LNCAP (cell line): ENCODE measurements around the gene PALM.

Experiments
- TF ChIP-seq, protein P1 (sequence below): fragments of 450-650 bp; IDR thresholded peaks from 2 replicates; pipeline ENCODE4 v1.5.1; 2017; ENCODE audit warnings: mild to moderate bottlenecking

Gene PALM

DNA sequence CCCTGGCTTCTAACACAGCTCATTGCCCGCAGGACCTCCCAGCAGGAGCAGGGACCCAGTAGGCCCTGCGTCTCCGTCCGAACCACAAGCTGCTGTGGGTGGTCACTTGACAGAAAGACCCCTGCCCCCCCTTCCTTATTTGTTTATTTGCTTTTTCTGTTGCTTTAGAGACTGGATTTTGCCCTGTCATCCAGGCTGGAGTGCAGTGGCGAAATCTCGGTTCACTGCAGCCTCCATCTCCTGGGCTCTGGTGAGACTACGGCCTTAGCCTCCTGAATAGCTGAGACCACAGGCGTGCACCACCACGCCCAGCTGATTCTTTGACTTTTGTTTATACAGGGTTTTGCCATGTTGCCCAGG is 80.9 kb downstream of the PALM start:
- TF ChIP-seq, protein P1, sequence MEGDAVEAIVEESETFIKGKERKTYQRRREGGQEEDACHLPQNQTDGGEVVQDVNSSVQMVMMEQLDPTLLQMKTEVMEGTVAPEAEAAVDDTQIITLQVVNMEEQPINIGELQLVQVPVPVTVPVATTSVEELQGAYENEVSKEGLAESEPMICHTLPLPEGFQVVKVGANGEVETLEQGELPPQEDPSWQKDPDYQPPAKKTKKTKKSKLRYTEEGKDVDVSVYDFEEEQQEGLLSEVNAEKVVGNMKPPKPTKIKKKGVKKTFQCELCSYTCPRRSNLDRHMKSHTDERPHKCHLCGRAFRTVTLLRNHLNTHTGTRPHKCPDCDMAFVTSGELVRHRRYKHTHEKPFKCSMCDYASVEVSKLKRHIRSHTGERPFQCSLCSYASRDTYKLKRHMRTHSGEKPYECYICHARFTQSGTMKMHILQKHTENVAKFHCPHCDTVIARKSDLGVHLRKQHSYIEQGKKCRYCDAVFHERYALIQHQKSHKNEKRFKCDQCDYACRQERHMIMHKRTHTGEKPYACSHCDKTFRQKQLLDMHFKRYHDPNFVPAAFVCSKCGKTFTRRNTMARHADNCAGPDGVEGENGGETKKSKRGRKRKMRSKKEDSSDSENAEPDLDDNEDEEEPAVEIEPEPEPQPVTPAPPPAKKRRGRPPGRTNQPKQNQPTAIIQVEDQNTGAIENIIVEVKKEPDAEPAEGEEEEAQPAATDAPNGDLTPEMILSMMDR: no peak

DNA sequence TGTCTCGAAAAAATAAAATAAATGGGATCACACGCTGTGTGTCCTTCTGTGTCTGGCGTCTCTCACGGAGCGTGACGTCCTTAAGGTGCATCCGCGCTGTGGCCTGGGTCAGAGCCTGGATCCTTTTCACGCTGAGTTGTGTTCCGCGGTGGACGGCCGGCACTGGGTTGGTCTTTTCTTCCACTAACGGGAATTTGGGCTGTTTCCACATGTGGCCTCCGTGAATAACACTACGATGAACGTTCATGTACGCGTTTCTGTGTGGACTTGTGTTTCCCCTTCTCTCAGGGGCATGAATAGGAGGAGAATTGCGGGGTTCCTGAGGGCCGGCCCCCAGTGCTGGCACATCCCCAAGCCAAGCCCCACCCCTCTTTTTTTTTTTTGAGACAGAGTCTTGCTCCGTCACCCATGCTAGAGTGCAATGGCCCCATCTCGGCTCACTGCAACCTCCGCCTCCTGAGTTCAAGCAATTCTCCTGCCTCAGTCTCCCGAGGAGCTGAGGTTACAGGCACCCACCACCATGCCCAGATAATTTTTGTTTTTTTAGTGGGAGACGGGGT is 82.4 kb downstream of the PALM start:
- TF ChIP-seq, protein P1: no peak

DNA sequence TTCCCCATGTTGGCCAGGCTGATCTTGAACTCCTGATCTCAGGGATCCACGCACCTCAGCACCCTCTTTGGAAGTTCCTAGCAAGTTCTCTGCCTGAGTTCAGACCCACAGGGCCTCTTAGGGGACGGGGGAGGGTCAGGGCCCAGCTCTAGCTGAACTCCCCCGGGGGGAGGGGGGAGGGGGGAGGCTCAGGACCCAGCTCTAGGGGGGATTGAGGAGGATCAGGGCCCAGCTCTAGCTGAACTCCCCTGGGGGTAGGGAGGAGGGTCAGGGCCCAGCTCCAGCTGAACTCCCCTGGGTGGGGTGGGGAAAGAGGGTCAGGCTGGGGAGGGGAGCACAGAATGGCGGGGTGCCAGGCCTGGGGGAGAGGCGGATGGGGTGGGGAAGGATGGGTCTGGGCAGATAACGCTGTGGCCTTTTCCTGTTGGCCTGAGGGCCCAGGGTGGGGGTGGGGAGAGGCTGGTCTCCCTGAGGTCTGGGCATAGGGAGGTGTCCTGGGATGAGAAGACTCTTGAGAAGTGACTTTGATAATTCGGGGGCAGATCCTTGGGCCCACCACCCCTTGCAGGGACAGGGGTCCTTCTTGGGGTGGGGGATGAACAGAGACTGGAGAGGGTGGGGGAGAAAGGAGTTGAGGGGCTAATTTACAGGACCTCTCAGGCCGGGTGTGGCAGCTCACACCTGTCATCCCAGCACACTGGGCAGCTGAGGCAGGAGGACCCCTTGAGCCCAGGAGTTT is 83.0 kb downstream of the PALM start:
- TF ChIP-seq, protein P1: no peak

DNA sequence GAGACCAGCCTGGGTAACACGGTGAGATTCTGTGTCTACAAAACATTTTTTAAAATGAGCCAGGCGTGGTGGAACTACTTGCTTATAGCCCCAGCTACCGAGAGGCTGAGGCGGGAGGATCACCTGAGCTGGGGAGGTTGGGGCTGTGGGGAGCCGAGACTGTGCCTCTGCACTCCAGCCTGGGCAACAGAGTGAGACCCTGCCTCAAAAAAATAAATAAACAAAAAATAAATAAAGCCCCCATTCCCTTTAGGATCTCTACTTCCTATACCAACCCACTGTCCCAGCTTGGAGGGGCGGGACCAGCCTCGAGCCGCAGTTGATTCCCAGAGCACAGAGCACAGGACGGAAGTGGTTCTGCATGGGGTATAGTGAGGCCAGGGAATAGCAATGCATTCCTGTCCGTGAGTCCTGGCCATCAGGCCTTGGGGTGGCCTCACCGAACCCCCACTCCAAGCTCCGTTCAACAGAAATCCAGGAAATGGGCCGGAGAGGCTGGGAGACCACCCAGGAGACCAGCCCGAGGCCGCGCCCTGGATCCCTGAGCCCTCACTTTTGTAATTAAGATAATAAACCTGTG is 83.7 kb downstream of the PALM start:
- TF ChIP-seq, protein P1: no peak

DNA sequence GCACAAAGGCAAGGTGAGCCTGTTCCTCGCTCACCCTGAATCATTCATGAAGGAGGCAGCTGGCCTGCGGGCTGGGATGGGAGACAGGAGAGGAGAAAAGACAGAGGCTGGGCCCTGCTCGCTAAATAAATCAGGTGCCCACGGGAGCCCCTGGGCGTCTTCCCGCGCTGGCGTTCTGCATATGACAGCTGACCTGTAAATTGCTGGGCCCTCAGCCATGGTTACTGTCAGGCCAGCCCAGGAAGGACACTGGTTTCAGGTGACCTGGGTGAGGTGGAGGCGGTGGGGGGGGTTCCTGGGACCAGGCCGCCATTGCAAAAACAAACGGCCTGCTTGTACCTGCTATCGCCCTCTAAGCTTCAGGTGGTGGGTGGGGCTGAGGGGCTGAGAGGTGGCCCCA is 85.1 kb downstream of the PALM start:
- TF ChIP-seq, protein P1: no peak

DNA sequence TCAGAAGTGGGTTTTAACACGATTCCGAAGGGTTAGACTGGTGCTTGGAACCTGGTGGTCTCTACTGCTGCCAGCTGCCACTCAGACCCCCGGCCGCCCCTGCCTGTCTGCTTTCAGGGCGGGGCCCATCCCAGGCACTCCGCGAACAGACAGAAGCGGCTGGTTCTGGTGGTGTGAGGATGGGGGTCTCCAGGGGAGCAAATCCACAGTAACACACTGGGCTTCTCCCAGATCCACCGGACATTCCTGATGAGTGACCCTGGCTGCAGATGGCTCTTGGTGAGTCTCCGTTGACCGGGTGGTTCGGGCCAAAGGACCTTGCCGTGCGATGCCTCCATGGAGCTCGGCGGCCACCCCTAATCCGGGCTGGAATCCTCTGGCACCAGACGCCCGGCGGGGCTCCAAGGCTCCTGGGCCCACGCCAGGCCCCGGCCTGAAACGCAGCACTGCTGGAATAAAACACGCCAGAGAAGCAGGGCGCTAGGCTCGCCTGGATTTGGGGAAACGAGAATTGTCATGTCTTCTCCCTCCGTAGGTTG is 86.4 kb downstream of the PALM start:
- TF ChIP-seq, protein P1: no peak

DNA sequence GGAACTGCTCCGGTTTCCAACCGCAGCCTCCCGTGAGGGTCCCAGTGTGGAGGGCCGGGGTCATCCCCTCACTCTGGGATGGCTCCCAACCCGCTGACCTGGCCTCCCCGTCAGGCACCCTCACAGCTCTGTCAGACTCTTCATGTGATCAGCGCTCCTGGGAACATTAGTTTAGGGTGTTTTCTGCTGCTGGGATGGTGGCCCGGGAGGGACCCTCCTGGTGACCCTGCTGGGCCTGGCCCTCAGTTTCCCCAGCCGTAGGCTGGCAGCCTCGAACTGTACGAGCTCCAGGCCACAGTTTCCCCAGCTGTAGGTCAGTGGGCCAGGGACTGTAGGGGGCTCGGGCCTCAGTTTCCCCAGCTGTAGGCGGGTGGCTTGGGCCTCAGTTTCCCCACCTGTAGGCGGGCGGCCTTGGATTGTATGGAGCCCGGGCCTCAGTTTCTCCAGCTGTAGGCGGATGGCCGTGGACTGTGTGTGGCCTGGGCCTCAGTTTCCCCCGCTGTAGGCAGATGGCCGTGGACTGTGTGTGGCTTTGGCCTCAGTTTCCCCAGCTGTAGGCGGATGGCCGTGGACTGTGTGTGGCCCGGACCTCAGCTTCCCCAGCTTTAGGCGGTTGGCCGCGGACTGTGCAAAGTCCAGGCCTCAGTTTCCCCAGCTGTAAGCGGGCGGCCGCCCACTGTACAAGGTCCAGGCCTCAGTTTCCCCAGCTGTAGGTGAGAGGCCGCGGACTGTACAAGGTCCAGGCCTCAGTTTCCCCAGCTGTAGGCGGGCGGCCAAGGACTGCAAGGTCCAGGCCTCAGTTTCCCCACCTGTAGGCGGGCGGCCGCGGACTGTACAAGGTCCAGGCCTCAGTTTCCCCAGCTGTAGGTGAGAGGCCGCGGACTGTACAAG is 87.2 kb downstream of the PALM start:
- TF ChIP-seq, protein P1: no peak
